IMR-90 (cell line): ENCODE data around the gene APOC4. TPM values are rescaled to one million over a fixed set of nuclear protein-coding genes. Genes with fewer than 3 reads are reported as not detected.

Experiments
- ATAC-seq: fragments of 200-7000 bp; cut with Tn5 transposase; 2 replicates; pipeline ENCODE4 v1.9.1; 2020; ENCODE audit warnings: low read depth, mild to moderate bottlenecking, moderate library complexity
- BruUV-seq: library from RNA; stranded (reverse); fragments of 400-500 nt; replicated peaks from 2 replicates; lab custom pipeline; 2021; lab: Mats Ljungman, UMichigan
- CTCF ChIA-PET: fragments of 300-600 bp; formaldehyde crosslinking; extraction: SDS; loops from one replicate; lab custom pipeline; 2021; ENCODE audit warnings: antibody characterized with exemption; lab: Yijun Ruan, JAX
- POLR2A ChIA-PET: fragments of 300-600 bp; sonication (Branson Sonifier 250); formaldehyde crosslinking; loops from one replicate; lab custom pipeline; 2022; ENCODE audit warnings: antibody characterized with exemption; ENCODE audit not compliant: unreplicated experiment; lab: Charles Lee
- DNase-seq: peaks from one replicate; pipeline ENCODE4 v3.0.0; 2013
- H2AFZ ChIP-seq: replicated peaks from 2 replicates; pipeline ENCODE3; 2013; ENCODE audit warnings: low read length, mild to moderate bottlenecking; ENCODE audit not compliant: poor library complexity
- H2AK5ac ChIP-seq: 2 replicates; pipeline ENCODE4 v1.6.1; 2013; ENCODE audit warnings: low read depth, low read length, inconsistent platforms
- H2AK9ac ChIP-seq: replicated peaks from 2 replicates; pipeline ENCODE3; 2013; ENCODE audit warnings: mild to moderate bottlenecking, low read depth, low read length, moderate library complexity; ENCODE audit not compliant: poor library complexity
- H2BK120ac ChIP-seq: 2 replicates; pipeline ENCODE4 v1.6.1; 2013; ENCODE audit warnings: low read depth, low read length, inconsistent platforms
- H2BK15ac ChIP-seq: 3 replicates; pipeline ENCODE4 v1.6.1; 2013; ENCODE audit warnings: low read depth, low read length, inconsistent platforms
- H2BK20ac ChIP-seq: 2 replicates; pipeline ENCODE4 v1.6.1; 2013; ENCODE audit warnings: low read depth, mild to moderate bottlenecking, inconsistent platforms, low read length, moderate library complexity
- H2BK5ac ChIP-seq: 2 replicates; pipeline ENCODE4 v1.6.1; 2013; ENCODE audit warnings: mild to moderate bottlenecking, low read depth, low read length, inconsistent platforms; ENCODE audit not compliant: poor library complexity, severe bottlenecking
- H3K14ac ChIP-seq: replicated peaks from 2 replicates; pipeline ENCODE4 v1.6.1; 2013; ENCODE audit warnings: low read depth, low read length, inconsistent platforms
- H3K18ac ChIP-seq: 2 replicates; pipeline ENCODE4 v1.6.1; 2013; ENCODE audit warnings: low read depth, low read length, control low read depth
- H3K23ac ChIP-seq: 2 replicates; pipeline ENCODE4 v1.6.1; 2013; ENCODE audit warnings: low read depth, low read length, inconsistent platforms
- H3K27ac ChIP-seq: 2 replicates; pipeline ENCODE4 v1.5.1; 2013; ENCODE audit warnings: mild to moderate bottlenecking, control low read depth, low read length; ENCODE audit not compliant: insufficient read depth
- H3K27me3 ChIP-seq: 2 replicates; pipeline ENCODE4 v1.6.1; 2013; ENCODE audit warnings: low read length; ENCODE audit not compliant: control insufficient read depth, insufficient read depth
- H3K36me3 ChIP-seq: 2 replicates; pipeline ENCODE4 v1.6.1; 2013; ENCODE audit warnings: low read length, mixed read lengths; ENCODE audit not compliant: control insufficient read depth, insufficient read depth
- H3K4ac ChIP-seq: 2 replicates; pipeline ENCODE4 v1.6.1; 2013; ENCODE audit warnings: low read depth, low read length, inconsistent platforms
- H3K4me1 ChIP-seq: 2 replicates; pipeline ENCODE4 v1.6.1; 2013; ENCODE audit warnings: low read length, mixed read lengths; ENCODE audit not compliant: control insufficient read depth, insufficient read depth
- H3K4me2 ChIP-seq: 2 replicates; pipeline ENCODE4 v1.6.1; 2013; ENCODE audit warnings: low read depth, mild to moderate bottlenecking, control low read depth, low read length, moderate library complexity
- H3K4me3 ChIP-seq: 2 replicates; pipeline ENCODE4 v1.5.1; 2013; ENCODE audit warnings: low read depth, mild to moderate bottlenecking, control low read depth, low read length, moderate library complexity; ENCODE audit not compliant: insufficient read depth
- H3K56ac ChIP-seq: 2 replicates; pipeline ENCODE4 v1.6.1; 2013; ENCODE audit warnings: low read length, inconsistent platforms; ENCODE audit not compliant: insufficient read depth; ENCODE audit errors: extremely low read depth
- H3K79me1 ChIP-seq, 2 experiments: 2 replicates each; pipeline ENCODE4 v1.6.1; 2013; ENCODE audit warnings: low read length in 2 of 2, inconsistent platforms in 1 of 2, low read depth in 1 of 2
- H3K9ac ChIP-seq: 2 replicates; pipeline ENCODE4 v1.6.1; 2013; ENCODE audit warnings: low read depth, low read length, control low read depth
- H3K9me1 ChIP-seq: 2 replicates; pipeline ENCODE4 v1.6.1; 2013; ENCODE audit warnings: low read length, inconsistent platforms; ENCODE audit not compliant: insufficient read depth
- H3K9me3 ChIP-seq: 2 replicates; pipeline ENCODE4 v1.6.1; 2013; ENCODE audit warnings: low read length; ENCODE audit not compliant: control insufficient read depth, insufficient read depth
- H4K20me1 ChIP-seq: 2 replicates; pipeline ENCODE4 v1.6.1; 2013; ENCODE audit warnings: low read length, inconsistent platforms; ENCODE audit not compliant: insufficient read depth
- H4K5ac ChIP-seq: 2 replicates; pipeline ENCODE4 v1.6.1; 2013; ENCODE audit warnings: mild to moderate bottlenecking, low read depth, low read length, control low read depth
- H4K8ac ChIP-seq, 2 experiments: 2 replicates each; pipeline ENCODE4 v1.6.1; 2013; ENCODE audit warnings: low read depth in 2 of 2, low read length in 2 of 2, control low read depth in 1 of 2, inconsistent platforms in 1 of 2
- H4K91ac ChIP-seq: 2 replicates; pipeline ENCODE4 v1.6.1; 2013; ENCODE audit warnings: low read depth, low read length, inconsistent platforms; ENCODE audit not compliant: insufficient read depth
- CHD1 ChIP-seq: IDR thresholded peaks from 2 replicates; pipeline ENCODE4 v1.6.1; 2012; ENCODE audit warnings: low read depth, low read length, improper control_type of control experiment
- CTCF ChIP-seq: conservative IDR thresholded peaks from 2 replicates; pipeline ENCODE4 v1.5.1; 2012; ENCODE audit warnings: mild to moderate bottlenecking, low read depth, low read length, improper control_type of control experiment
- FOS ChIP-seq: fragments of 150-350 bp; IDR thresholded peaks from 2 replicates; pipeline ENCODE4 v1.6.1; 2016; ENCODE audit warnings: low read depth, low read length
- NFE2L2 ChIP-seq: fragments of 150-350 bp; IDR thresholded peaks from 2 replicates; pipeline ENCODE4 v1.6.1; 2016; ENCODE audit warnings: low read depth, mild to moderate bottlenecking, low read length
- POLR2A ChIP-seq: IDR thresholded peaks from 2 replicates; pipeline ENCODE4 v1.6.1; 2012; ENCODE audit warnings: mild to moderate bottlenecking, low read depth, low read length
- RCOR1 ChIP-seq: IDR thresholded peaks from 2 replicates; pipeline ENCODE4 v1.6.1; 2012; ENCODE audit warnings: mild to moderate bottlenecking, low read length, improper control_type of control experiment; ENCODE audit not compliant: insufficient replicate concordance
- USF2 ChIP-seq: fragments of 150-350 bp; IDR thresholded peaks from 2 replicates; pipeline ENCODE4 v1.6.1; 2017; ENCODE audit warnings: mild to moderate bottlenecking, antibody characterized with exemption, low read length, low read depth
- WGBS, 2 experiments: methylation state at CpG; one replicate each; pipeline versions ENCODE4 v1.1.5 to v1.1.7; 2013; ENCODE audit warnings: missing lambda C conversion rate in 2 of 2; ENCODE audit not compliant: insufficient read length in 1 of 2; ENCODE audit errors: extremely low coverage in 2 of 2; 5-methylcytosine and 5-hydroxymethylcytosine counted together
- dilution Hi-C: fragments of 300-500 bp; cut with HindIII; formaldehyde crosslinking; loops from one replicate; pipeline ENCODE4 v1.14.3; 2018; ENCODE audit warnings: low sequenced_read_pairs; ENCODE audit not compliant: unreplicated experiment
- in situ Hi-C: fragments of 300-500 bp; cut with MboI; formaldehyde crosslinking; loops from 3 replicates; pipeline ENCODE4 v1.14.3; 2019; ENCODE audit warnings: low sequenced_read_pairs, inconsistent platforms, mixed read lengths
- intact Hi-C: fragments of 100-400 bp; cut with micrococcal nuclease; formaldehyde crosslinking; loops from 2 replicates; pipeline ENCODE4 v1.10.0; 2022
- polyA plus RNA-seq, 3 experiments: library from polyadenylated mRNA; depleted of rRNA; stranded (reverse); fragments of >200 nt; gene quantifications; 2 replicates each; pipeline ENCODE4 v1.2.3, GENCODE V29; 2012; ENCODE audit warnings: low replicate concordance in 1 of 3
- total RNA-seq: library from RNA; depleted of rRNA; stranded (reverse); fragments of >200 nt; gene quantifications from 2 replicates; pipeline ENCODE4 v1.2.3, GENCODE V29; 2012

APOC4 gene
- total and polyA plus RNA-seq, 2 of the 4 experiments (the other 2 are of a cell fraction), result not detected

- CTCF ChIA-PET, result interaction anchor here (1.6 kb wide), 1 partner anchor 49 kb away, joined by 10 read pairs; no protein-coding TSS in a partner anchor
- no peak; the same call in 1 of the 2 replicates for ATAC-seq
- no peaks in the 10 kb centered on the region for H3K9me3 ChIP-seq
These were observed 38.8 kb upstream of the APOC4 start for GRCh38 chr19:44903216-44903601.

More at GRCh38 chr19:44903216-44903601, 38.8 kb upstream of the APOC4 start:
- no peak overlapping the region for H2AK9ac ChIP-seq
- H3K9me1 ChIP-seq, result no peaks in the 10 kb centered on the region
- peaks cover 8% of the 10 kb centered on the region for H3K27me3 ChIP-seq
- no peak overlapping the region for H3K4ac ChIP-seq
- H3K27ac ChIP-seq, result no peak overlapping the region
- peaks cover 4% of the 10 kb centered on the region; the same call in 1 of the 2 replicates for H4K20me1 ChIP-seq
- no peak overlapping the region for H3K56ac ChIP-seq
- H4K5ac ChIP-seq, result no peak overlapping the region
- POLR2A ChIA-PET, result no interaction called here
- H3K14ac ChIP-seq, result no peak overlapping the region
- no CpG with 5 or more reads among the region's 15 CpGs for WGBS, 2 experiments
- no TSS peak for BruUV-seq
- no peak overlapping the region for H3K23ac ChIP-seq
- H3K4me2 ChIP-seq, result no peak overlapping the region
- H2BK5ac ChIP-seq, result no peak overlapping the region
- in situ Hi-C loops, result no loop called here
- no peak for DNase-seq
- H2BK120ac ChIP-seq, result no peak overlapping the region
- no peak overlapping the region for H3K9ac ChIP-seq
- dilution Hi-C loops, result no loop called here
- no peak overlapping the region for H2AK5ac ChIP-seq
- no peak overlapping the region for H2BK20ac ChIP-seq
- H3K4me3 ChIP-seq, result no peak overlapping the region
- no peak overlapping the region for H2AFZ ChIP-seq
- no peak overlapping the region for H3K18ac ChIP-seq
- H2BK15ac ChIP-seq, result no peak overlapping the region
- no peak overlapping the region for H4K91ac ChIP-seq
- peaks cover 3% of the 10 kb centered on the region; the same call in 1 of the 2 replicates for H3K4me1 ChIP-seq
- TF ChIP-seq USF2 (no peak), CTCF (no peak), CHD1 (no peak), NFE2L2 (no peak), RCOR1 (no peak), FOS (no peak), POLR2A (no peak)
- intact Hi-C loops, result loop anchor here (1.0 to 2.0 kb wide), 3 partner anchors 48 to 156 kb away; no protein-coding TSS in a partner anchor
- H4K8ac ChIP-seq, result no peak overlapping the region
- no peaks in the 10 kb centered on the region; a peak in 2 of 4 replicates for H3K79me1 ChIP-seq
- peaks cover 22% of the 10 kb centered on the region for H3K36me3 ChIP-seq
